HL-60 (cell line): ENCODE data around the gene SPATA13. TPM values are rescaled to one million over a fixed set of nuclear protein-coding genes. Genes with fewer than 3 reads are reported as not detected.

ENCODE experiments used
- DNase-seq, 2 experiments: peaks; one replicate each; pipeline ENCODE4 v3.0.0-alpha.2; 2010 to 2020; ENCODE audit warnings: low read depth in 1 of 2, low spot score in 1 of 2
- H3K27ac ChIP-seq: fragments of 250-450 bp; sonication (Bioruptor Pico); replicated peaks from 2 replicates; pipeline ENCODE4 v1.5.1; 2020; ENCODE audit warnings: mild to moderate bottlenecking, moderate library complexity
- H3K27me3 ChIP-seq: fragments of 250-450 bp; sonication (Bioruptor Pico); 2 replicates; pipeline ENCODE4 v1.5.1; 2021; ENCODE audit warnings: mild to moderate bottlenecking, moderate library complexity; ENCODE audit not compliant: insufficient read depth, poor library complexity, severe bottlenecking
- H3K4me3 ChIP-seq: replicated peaks from 2 replicates; pipeline ENCODE4 v1.5.1; 2011; ENCODE audit warnings: mild to moderate bottlenecking, control low read depth, low read length; ENCODE audit not compliant: insufficient read depth
- GABPA ChIP-seq: IDR thresholded peaks from 2 replicates; pipeline ENCODE4 v1.6.1; 2012; ENCODE audit warnings: low read depth
- POLR2AphosphoS5 ChIP-seq: IDR thresholded peaks from 2 replicates; pipeline ENCODE4 v1.6.1; 2012; ENCODE audit warnings: low read depth
- SPI1 ChIP-seq: IDR thresholded peaks from 2 replicates; pipeline ENCODE4 v1.6.1; 2012; ENCODE audit warnings: low read depth, mild to moderate bottlenecking, borderline replicate concordance
- microRNA-seq: library from miRNA; unstranded; fragments of <30 nt; microRNA quantifications from one replicate; pipeline ENCODE4, GENCODE V29; 2018
- TF ChIP-seq, protein P1 (sequence below): IDR thresholded peaks from one replicate; pipeline ENCODE4 v1.5.1; 2011; ENCODE audit warnings: low read length, control low read depth, inconsistent platforms; ENCODE audit not compliant: insufficient read depth
- TF ChIP-seq, protein P2 (sequence below): IDR thresholded peaks from 2 replicates; pipeline ENCODE4 v1.6.1; 2012; ENCODE audit warnings: low read depth; ENCODE audit not compliant: insufficient replicate concordance

The SPATA13 gene

DNA sequence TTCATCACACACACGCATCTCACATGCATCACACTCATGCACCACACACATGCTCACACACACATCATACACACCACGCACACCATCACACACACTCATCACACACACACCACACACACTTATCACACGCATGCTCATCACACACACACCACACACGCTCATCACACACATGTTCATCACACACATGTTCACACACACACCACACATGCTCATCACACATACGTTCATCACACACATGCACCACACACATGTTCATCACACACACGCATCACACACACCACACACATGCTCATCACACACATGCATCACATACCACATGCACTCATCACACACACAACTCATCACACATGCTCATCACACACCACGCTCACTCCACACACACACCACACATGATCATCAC, 195.8 kb downstream of the SPATA13 start:
- DNase-seq, result no peak
- TF ChIP-seq, protein P1, sequence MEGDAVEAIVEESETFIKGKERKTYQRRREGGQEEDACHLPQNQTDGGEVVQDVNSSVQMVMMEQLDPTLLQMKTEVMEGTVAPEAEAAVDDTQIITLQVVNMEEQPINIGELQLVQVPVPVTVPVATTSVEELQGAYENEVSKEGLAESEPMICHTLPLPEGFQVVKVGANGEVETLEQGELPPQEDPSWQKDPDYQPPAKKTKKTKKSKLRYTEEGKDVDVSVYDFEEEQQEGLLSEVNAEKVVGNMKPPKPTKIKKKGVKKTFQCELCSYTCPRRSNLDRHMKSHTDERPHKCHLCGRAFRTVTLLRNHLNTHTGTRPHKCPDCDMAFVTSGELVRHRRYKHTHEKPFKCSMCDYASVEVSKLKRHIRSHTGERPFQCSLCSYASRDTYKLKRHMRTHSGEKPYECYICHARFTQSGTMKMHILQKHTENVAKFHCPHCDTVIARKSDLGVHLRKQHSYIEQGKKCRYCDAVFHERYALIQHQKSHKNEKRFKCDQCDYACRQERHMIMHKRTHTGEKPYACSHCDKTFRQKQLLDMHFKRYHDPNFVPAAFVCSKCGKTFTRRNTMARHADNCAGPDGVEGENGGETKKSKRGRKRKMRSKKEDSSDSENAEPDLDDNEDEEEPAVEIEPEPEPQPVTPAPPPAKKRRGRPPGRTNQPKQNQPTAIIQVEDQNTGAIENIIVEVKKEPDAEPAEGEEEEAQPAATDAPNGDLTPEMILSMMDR, result no peak
- no peak for TF ChIP-seq GABPA
- TF ChIP-seq, protein P2, sequence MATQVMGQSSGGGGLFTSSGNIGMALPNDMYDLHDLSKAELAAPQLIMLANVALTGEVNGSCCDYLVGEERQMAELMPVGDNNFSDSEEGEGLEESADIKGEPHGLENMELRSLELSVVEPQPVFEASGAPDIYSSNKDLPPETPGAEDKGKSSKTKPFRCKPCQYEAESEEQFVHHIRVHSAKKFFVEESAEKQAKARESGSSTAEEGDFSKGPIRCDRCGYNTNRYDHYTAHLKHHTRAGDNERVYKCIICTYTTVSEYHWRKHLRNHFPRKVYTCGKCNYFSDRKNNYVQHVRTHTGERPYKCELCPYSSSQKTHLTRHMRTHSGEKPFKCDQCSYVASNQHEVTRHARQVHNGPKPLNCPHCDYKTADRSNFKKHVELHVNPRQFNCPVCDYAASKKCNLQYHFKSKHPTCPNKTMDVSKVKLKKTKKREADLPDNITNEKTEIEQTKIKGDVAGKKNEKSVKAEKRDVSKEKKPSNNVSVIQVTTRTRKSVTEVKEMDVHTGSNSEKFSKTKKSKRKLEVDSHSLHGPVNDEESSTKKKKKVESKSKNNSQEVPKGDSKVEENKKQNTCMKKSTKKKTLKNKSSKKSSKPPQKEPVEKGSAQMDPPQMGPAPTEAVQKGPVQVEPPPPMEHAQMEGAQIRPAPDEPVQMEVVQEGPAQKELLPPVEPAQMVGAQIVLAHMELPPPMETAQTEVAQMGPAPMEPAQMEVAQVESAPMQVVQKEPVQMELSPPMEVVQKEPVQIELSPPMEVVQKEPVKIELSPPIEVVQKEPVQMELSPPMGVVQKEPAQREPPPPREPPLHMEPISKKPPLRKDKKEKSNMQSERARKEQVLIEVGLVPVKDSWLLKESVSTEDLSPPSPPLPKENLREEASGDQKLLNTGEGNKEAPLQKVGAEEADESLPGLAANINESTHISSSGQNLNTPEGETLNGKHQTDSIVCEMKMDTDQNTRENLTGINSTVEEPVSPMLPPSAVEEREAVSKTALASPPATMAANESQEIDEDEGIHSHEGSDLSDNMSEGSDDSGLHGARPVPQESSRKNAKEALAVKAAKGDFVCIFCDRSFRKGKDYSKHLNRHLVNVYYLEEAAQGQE, result no peak
- TF ChIP-seq SPI1, result no peak
- TF ChIP-seq POLR2AphosphoS5, result no peak
- Histone ChIP-seq H3K4me3 (no peak overlapping the region), H3K27ac (no peak overlapping the region), H3K27me3 (no peaks in the 10 kb centered on the region)

Small RNA genes lying within 50 kb of the gene (microRNA-seq; reads per million reads assigned to microRNA genes)
- not detected for gene MIR2276
